Thyroid gland (tissue), 4 donors: ENCODE measurements around the gene C4B. TPM values are rescaled to one million over a fixed set of nuclear protein-coding genes. Genes with fewer than 3 reads are reported as not detected.
A peak's percentile ranks its signal among the peaks of the same experiment; 100 is the strongest.

Source experiments
- DNase-seq, 2 donors: peaks; one replicate each; pipeline ENCODE4 v3.0.0-alpha.2; 2019
- H3K27ac ChIP-seq, 3 donors: fragments of 200-600 bp; sonication (generic); 1 replicate in 2 of 3; 2 replicates in 1 of 3; pipeline ENCODE4 v1.5.1; 2016 to 2019; ENCODE audit warnings: mild to moderate bottlenecking in 1 of 3, moderate library complexity in 1 of 3
- H3K27me3 ChIP-seq: fragments of 200-600 bp; sonication (generic); one replicate; pipeline ENCODE4 v1.5.1; 2019
- H3K36me3 ChIP-seq, 2 donors: fragments of 200-600 bp; sonication (generic); one replicate each; pipeline ENCODE4 v1.5.1; 2016 to 2019
- H3K4me1 ChIP-seq, 2 donors: fragments of 200-600 bp; sonication (generic); one replicate each; pipeline ENCODE4 v1.5.1; 2017 to 2019
- H3K4me3 ChIP-seq, 3 donors: fragments of 200-600 bp; sonication (generic); replicated peaks in 1 of 3; 1 replicate in 2 of 3; 2 replicates in 1 of 3; pipeline ENCODE4 v1.5.1; 2016; ENCODE audit warnings: mild to moderate bottlenecking in 1 of 3
- H3K9me3 ChIP-seq: fragments of 200-600 bp; sonication (generic); one replicate; pipeline ENCODE4 v1.5.1; 2017
- POLR2A ChIP-seq, 2 donors: fragments of 450-650 bp; IDR thresholded peaks; one replicate each; pipeline ENCODE4 v1.6.1; 2017; ENCODE audit warnings: antibody characterized with exemption in 2 of 2, mild to moderate bottlenecking in 2 of 2, moderate library complexity in 1 of 2
- WGBS, 2 donors: methylation state at CpG; one replicate each; pipeline ENCODE4 v1.1.5; 2017; 5-methylcytosine and 5-hydroxymethylcytosine counted together
- intact Hi-C: fragments of 100-400 bp; cut with DNase I; formaldehyde crosslinking; loops from one replicate; pipeline ENCODE4 v1.15.1; 2023
- total RNA-seq, 4 donors: library from RNA; depleted of rRNA; stranded (reverse); fragments of >200 nt; gene quantifications; one replicate each; pipeline ENCODE4 v1.2.3, GENCODE V29; 2016
- TF ChIP-seq, protein P1 (sequence below), 6 experiments: fragments of 200-600 bp in 3 of 6; fragments of 450-650 bp in 3 of 6; sonication (generic) in 3 of 6; IDR thresholded peaks; one replicate each; pipeline ENCODE4 v1.5.1; 2016 to 2019; ENCODE audit warnings: antibody characterized with exemption in 6 of 6, mild to moderate bottlenecking in 2 of 6, inconsistent platforms in 1 of 6, moderate library complexity in 1 of 6

Gene C4B
- total RNA-seq, 4 donors from 2014 or later, result 233 to 370 (median 285) TPM

DNA sequence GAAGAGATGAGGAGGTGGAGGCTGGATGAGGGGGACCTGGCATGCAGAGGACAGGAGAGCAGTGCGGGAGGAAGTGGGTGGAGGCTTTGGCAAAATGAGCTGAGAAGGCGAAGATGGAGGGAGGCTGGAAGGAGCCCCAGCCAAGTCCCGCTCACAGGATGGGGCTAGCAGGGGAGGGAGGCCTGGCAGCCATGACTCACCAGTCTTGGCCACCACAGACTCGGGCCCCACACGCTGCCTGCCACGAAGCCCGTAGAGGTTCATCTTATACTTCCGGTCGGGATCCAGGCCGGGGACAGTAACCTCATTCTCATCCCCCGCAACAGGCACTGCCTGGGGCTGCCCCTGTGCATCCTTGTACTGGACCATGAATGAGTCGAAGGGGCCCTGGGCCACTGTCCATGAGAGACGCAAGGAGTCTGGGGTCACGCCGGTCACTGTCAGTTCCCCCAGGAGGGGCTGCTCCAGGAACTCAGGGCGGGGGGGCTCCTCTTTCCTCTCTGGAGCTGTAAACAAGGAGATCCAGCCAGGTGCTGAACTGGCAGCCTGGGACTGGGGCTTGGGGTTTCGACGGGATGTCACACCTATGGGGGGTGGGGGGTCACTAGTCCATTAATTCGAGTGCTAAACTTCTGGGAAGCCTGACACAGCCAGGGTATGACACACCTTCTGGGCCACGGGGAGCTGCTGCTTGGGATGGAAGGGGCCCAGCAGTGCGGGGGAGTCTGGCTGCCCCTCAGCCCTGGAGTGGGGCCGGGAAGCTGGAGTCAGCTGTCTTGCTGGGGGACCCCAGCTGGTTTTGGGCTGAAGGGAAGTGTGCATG, 66.8 kb downstream of the C4B start:
- H3K4me3 ChIP-seq, result no peak overlapping the region
- WGBS, 2 donors, result 66 to 68% methylated on average over 13 to 20 of the region's 22 CpGs
- TF ChIP-seq, protein P1, sequence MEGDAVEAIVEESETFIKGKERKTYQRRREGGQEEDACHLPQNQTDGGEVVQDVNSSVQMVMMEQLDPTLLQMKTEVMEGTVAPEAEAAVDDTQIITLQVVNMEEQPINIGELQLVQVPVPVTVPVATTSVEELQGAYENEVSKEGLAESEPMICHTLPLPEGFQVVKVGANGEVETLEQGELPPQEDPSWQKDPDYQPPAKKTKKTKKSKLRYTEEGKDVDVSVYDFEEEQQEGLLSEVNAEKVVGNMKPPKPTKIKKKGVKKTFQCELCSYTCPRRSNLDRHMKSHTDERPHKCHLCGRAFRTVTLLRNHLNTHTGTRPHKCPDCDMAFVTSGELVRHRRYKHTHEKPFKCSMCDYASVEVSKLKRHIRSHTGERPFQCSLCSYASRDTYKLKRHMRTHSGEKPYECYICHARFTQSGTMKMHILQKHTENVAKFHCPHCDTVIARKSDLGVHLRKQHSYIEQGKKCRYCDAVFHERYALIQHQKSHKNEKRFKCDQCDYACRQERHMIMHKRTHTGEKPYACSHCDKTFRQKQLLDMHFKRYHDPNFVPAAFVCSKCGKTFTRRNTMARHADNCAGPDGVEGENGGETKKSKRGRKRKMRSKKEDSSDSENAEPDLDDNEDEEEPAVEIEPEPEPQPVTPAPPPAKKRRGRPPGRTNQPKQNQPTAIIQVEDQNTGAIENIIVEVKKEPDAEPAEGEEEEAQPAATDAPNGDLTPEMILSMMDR (IDR thresholded peaks at IDR 0.05), result no peak
- TF ChIP-seq POLR2A (IDR thresholded peaks at IDR 0.05), result no peak
- no peaks in the 10 kb centered on the region for H3K27me3 ChIP-seq
- DNase-seq, result peak in 1 of 2 donors; percentile 25
- intact Hi-C loops, result no loop called here
- H3K9me3 ChIP-seq, result no peaks in the 10 kb centered on the region
- peak overlapping the region in 2 of 3 donors; percentile 46 to 52 for H3K27ac ChIP-seq
- H3K36me3 ChIP-seq, result no peaks in the 10 kb centered on the region
- H3K4me1 ChIP-seq, result peaks cover 0 to 17% of the 10 kb centered on the region in 2 donors

DNA sequence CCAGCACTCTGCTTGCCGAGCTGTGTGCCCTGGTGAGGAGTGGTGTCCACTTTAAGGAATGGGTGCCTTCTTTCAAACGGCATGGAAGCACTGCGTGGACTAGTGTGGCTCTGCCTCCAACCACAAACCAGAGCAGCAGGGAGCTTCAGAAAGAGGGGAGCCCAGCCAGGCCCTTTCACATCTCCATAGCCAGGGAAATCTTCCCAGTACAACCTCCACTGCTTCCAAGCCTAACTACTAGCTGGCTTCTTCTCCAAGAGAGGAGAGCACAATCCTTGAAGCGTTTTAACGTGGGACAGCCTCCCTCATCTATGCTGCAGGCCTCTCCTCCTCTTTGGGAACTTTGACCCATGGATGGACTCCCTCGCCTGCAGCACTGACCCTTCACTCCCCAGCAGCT, 67.9 kb downstream of the C4B start:
- no peaks in the 10 kb centered on the region for H3K27me3 ChIP-seq
- no peak overlapping the region for H3K4me3 ChIP-seq
- no peak for DNase-seq
- intact Hi-C loops, result no loop called here
- H3K9me3 ChIP-seq, result no peaks in the 10 kb centered on the region
- whole genome bisulfite sequencing, 2 donors, result 64 to 65% methylated on average over 6 of the region's 6 CpGs
- H3K27ac ChIP-seq, result peak overlapping the region in 1 of 3 donors; percentile 52
- no peaks in the 10 kb centered on the region for H3K36me3 ChIP-seq
- TF ChIP-seq, protein P1 (IDR thresholded peaks at IDR 0.05), result no peak
- TF ChIP-seq POLR2A (IDR thresholded peaks at IDR 0.05), result no peak
- peaks cover 8 to 28% of the 10 kb centered on the region in 2 donors for H3K4me1 ChIP-seq

- Histone ChIP-seq H3K4me3 (no peak overlapping the region), H3K27ac (peak overlapping the region in 1 of 3 donors; percentile 17), H3K36me3 (no peaks in the 10 kb centered on the region), H3K4me1 (peaks cover 9 to 33% of the 10 kb centered on the region in 2 donors), H3K27me3 (no peaks in the 10 kb centered on the region), H3K9me3 (no peaks in the 10 kb centered on the region)
- intact Hi-C loops, result no loop called here
- WGBS, 2 donors, result 84 to 88% methylated on average over 9 of the region's 9 CpGs
- peak in 1 of 2 donors; percentile 15 for DNase-seq
- no peak for TF ChIP-seq POLR2A (IDR thresholded peaks at IDR 0.05)
- TF ChIP-seq, protein P1 (IDR thresholded peaks at IDR 0.05), result no peak
These were observed 68.3 kb downstream of the C4B start for GRCh38 chr6:32082935-32083334.

GRCh38 chr6:32083812-32084768, 69.5 kb downstream of the C4B start:
- Histone ChIP-seq H3K4me1 (peaks cover 9 to 36% of the 10 kb centered on the region in 2 donors), H3K27ac (peak overlapping the region in 1 of 3 donors; percentile 17), H3K27me3 (no peaks in the 10 kb centered on the region), H3K9me3 (no peaks in the 10 kb centered on the region), H3K4me3 (no peak overlapping the region), H3K36me3 (no peaks in the 10 kb centered on the region)
- TF ChIP-seq, protein P1 (IDR thresholded peaks at IDR 0.05), result no peak
- no peak for TF ChIP-seq POLR2A (IDR thresholded peaks at IDR 0.05)
- WGBS, 2 donors, result 73 to 93% methylated on average over 22 of the region's 22 CpGs
- intact Hi-C loops, result no loop called here
- peak in 1 of 2 donors; percentile 66 for DNase-seq
